Neutrophil (primary cell): ENCODE data around the gene MYT1.
"Not testable (repeated sequence)": the region's sequence is repeated elsewhere in the genome, so short reads cannot be mapped to it uniquely, and the experiment has no call there.

Experiments
- H3K27ac ChIP-seq: fragments of 200-600 bp; sonication (generic); 2 replicates; pipeline ENCODE4 v1.5.1; 2016; ENCODE audit warnings: mild to moderate bottlenecking, moderate library complexity
- H3K27me3 ChIP-seq: fragments of 200-600 bp; sonication (generic); 2 replicates; pipeline ENCODE4 v1.6.0; 2016; ENCODE audit warnings: mild to moderate bottlenecking
- H3K36me3 ChIP-seq: fragments of 200-600 bp; sonication (generic); 2 replicates; pipeline ENCODE4 v1.5.1; 2017
- H3K4me1 ChIP-seq, 2 experiments: fragments of 200-600 bp in 1 of 2; sonication (generic) in 1 of 2; 1 replicate in 1 of 2; 2 replicates in 1 of 2; pipeline versions ENCODE4 v1.5.1 to v1.6.1; 2013 to 2016; ENCODE audit warnings: low read depth in 1 of 2, low read length in 1 of 2, mild to moderate bottlenecking in 1 of 2, moderate library complexity in 1 of 2; ENCODE audit not compliant: control insufficient read depth in 1 of 2, insufficient read depth in 1 of 2
- H3K4me3 ChIP-seq, 2 experiments: fragments of 200-600 bp in 1 of 2; sonication (generic) in 1 of 2; 1 replicate in 1 of 2; 2 replicates in 1 of 2; pipeline ENCODE4 v1.5.1; 2013 to 2016; ENCODE audit warnings: low read depth in 1 of 2, low read length in 1 of 2, mild to moderate bottlenecking in 1 of 2, moderate library complexity in 1 of 2
- H3K9me3 ChIP-seq: fragments of 200-600 bp; sonication (generic); 2 replicates; pipeline ENCODE4 v1.5.1; 2016
- CTCF ChIP-seq: fragments of 200-600 bp; sonication (generic); IDR thresholded peaks from 2 replicates; pipeline ENCODE4 v1.5.1; 2016; ENCODE audit warnings: antibody characterized with exemption

MYT1 gene

DNA sequence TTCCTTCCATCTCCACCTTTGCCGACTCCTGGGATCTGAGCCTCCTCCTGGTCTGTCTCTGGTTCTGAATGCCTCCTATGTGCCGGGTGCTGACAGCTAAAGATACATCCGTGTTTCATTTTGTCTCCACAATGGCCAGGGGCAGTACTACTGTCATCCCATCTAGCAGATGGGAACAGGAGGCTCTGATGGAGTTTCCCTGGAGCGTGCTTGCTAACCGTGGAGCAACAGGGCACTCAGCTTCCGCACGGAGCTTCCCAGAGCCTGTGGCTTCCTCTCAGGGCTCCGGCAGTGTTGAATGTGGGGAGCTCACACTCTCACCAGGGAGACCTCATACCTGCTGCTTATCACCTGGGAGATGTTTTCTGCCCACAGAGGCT, 45.0 kb upstream of the MYT1 start:
- Histone ChIP-seq H3K27ac (no peak overlapping the region), H3K9me3 (no peaks in the 10 kb centered on the region), H3K36me3 (no peaks in the 10 kb centered on the region), H3K27me3 (peaks cover 39% of the 10 kb centered on the region), H3K4me1 (peaks cover 6 to 9% of the 10 kb centered on the region in 2 experiments), H3K4me3 (no peak overlapping the region)
- no peak for TF ChIP-seq CTCF

GRCh38 chr20:64119681-64120341, 44.4 kb upstream of the MYT1 start:
- no peak for TF ChIP-seq CTCF
- Histone ChIP-seq H3K4me3 (peak overlapping the region; percentile 37 to 53), H3K27ac (no peak overlapping the region), H3K4me1 (peaks cover 6 to 9% of the 10 kb centered on the region in 2 experiments), H3K27me3 (peaks cover 43% of the 10 kb centered on the region), H3K9me3 (no peaks in the 10 kb centered on the region), H3K36me3 (no peaks in the 10 kb centered on the region)

- Histone ChIP-seq H3K36me3 (no peaks in the 10 kb centered on the region), H3K9me3 (no peaks in the 10 kb centered on the region), H3K27ac (no peak overlapping the region), H3K27me3 (peaks cover 59% of the 10 kb centered on the region), H3K4me3 (no peak overlapping the region), H3K4me1 (peaks cover 6 to 9% of the 10 kb centered on the region in 2 experiments)
- no peak for TF ChIP-seq CTCF
These were observed 42.7 kb upstream of the MYT1 start for GRCh38 chr20:64121586-64121985.

DNA sequence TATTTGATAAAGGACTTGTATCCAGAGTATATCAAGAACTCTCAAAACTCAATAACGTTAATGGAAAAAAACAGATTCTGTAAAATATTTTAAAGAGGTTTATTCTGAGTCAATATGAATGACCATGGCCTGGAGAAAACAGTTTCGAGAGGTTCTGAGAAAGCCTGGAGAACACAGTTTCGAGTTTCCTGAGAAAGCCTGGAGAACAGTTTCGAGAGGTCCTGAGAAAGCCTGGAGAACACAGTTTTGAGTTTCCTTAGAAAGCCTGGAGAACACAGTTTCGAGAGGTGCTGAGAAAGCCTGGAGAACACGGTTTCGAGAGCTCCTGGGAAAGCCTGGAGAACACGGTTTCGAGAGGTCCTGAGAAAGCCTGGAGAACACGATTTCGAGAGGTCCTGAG, 41.3 kb upstream of the MYT1 start:
- H3K27me3 ChIP-seq = peaks cover 63% of the 10 kb centered on the region

DNA sequence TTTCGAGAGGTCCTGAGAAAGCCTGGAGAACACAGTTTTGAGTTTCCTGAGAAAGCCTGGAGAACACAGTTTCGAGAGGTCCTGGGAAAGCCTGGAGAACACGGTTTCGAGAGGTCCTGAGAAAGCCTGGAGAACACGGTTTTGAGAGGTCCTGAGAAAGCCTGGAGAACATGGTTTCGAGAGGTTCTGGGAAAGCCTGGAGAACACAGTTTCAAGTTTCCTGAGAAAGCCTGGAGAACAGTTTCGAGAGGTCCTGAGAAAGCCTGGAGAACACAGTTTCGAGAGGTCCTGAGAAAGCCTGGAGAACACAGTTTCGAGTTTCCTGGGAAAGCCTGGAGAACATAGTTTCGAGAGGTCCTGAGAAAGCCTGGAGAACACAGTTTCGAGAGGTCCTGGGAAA, 40.7 kb upstream of the MYT1 start:
- not testable (repeated sequence) for H3K36me3 ChIP-seq, H3K4me3 ChIP-seq, H3K4me1 ChIP-seq, H3K27ac ChIP-seq, H3K9me3 ChIP-seq
- H3K27me3 ChIP-seq = peaks cover 68% of the 10 kb centered on the region

More for the DNA sequence above, 41.3 kb upstream of the MYT1 start:
- not testable (repeated sequence) for H3K36me3 ChIP-seq, H3K27ac ChIP-seq, H3K9me3 ChIP-seq, H3K4me1 ChIP-seq, H3K4me3 ChIP-seq

- no peaks in the 10 kb centered on the region for H3K9me3 ChIP-seq
- H3K27me3 ChIP-seq = peaks cover 46% of the 10 kb centered on the region
- no peak for TF ChIP-seq CTCF
- H3K27ac ChIP-seq = no peak overlapping the region
- no peaks in the 10 kb centered on the region for H3K36me3 ChIP-seq
- H3K4me1 ChIP-seq = no peaks in the 10 kb centered on the region
- H3K4me3 ChIP-seq = no peak overlapping the region
These were observed 35.0 kb upstream of the MYT1 start for GRCh38 chr20:64129146-64129782.
